NCI-H1105 (cell line): Measurements from ENCODE around the gene PBX1.

Source experiments
- DNase-seq: peaks from one replicate; lab custom pipeline; 2025; lab: John Stamatoyannopoulos, UW

PBX1 gene

GRCh38 chr1:164617377-164618201 is 58.6 kb downstream of the PBX1 start:
- DNase-seq, result peak; percentile 15

GRCh38 chr1:164618202-164618564 is 59.2 kb downstream of the PBX1 start:
- peak; percentile 12 for DNase-seq

- DNase-seq, result peak; percentile 83
Measured at GRCh38 chr1:164619006-164619784, 60.2 kb downstream of the PBX1 start.

- no peak for DNase-seq
Measured at GRCh38 chr1:164622068-164622845, 63.3 kb downstream of the PBX1 start.

GRCh38 chr1:164623805-164624204 is 64.8 kb downstream of the PBX1 start:
- no peak for DNase-seq

GRCh38 chr1:164624400-164624799 is 65.4 kb downstream of the PBX1 start:
- DNase-seq, result no peak

- DNase-seq, result no peak
Measured at GRCh38 chr1:164625004-164625617, 66.1 kb downstream of the PBX1 start.

- DNase-seq, result no peak
Measured at GRCh38 chr1:164628772-164629171, 69.8 kb downstream of the PBX1 start.

GRCh38 chr1:164629971-164630370 is 71.0 kb downstream of the PBX1 start:
- no peak for DNase-seq

- DNase-seq, result no peak
Measured at GRCh38 chr1:164630626-164631396, 71.8 kb downstream of the PBX1 start.

GRCh38 chr1:164631751-164632150 is 72.8 kb downstream of the PBX1 start:
- DNase-seq, result no peak

GRCh38 chr1:164633997-164634396 is 75.0 kb downstream of the PBX1 start:
- DNase-seq, result no peak

- no peak for DNase-seq
Measured at GRCh38 chr1:164635059-164635802, 76.2 kb downstream of the PBX1 start.

- DNase-seq, result no peak
Measured at GRCh38 chr1:164635803-164636731, 77.1 kb downstream of the PBX1 start.

GRCh38 chr1:164636757-164637156 is 77.8 kb downstream of the PBX1 start:
- DNase-seq, result no peak

- no peak for DNase-seq
Measured at GRCh38 chr1:164637461-164638375, 78.7 kb downstream of the PBX1 start.

GRCh38 chr1:164638492-164639202 is 79.7 kb downstream of the PBX1 start:
- no peak for DNase-seq
